Astrocyte (in vitro differentiated cells and primary cell): ENCODE results near the gene GABBR1.

ENCODE experiments used
- CTCF ChIP-seq: IDR thresholded peaks from 2 replicates; pipeline ENCODE4 v1.5.1; 2011; ENCODE audit warnings: low read depth, mild to moderate bottlenecking, inconsistent platforms, low read length, moderate library complexity; ENCODE audit not compliant: insufficient read depth
- EZH2 ChIP-seq: IDR thresholded peaks from 2 replicates; pipeline ENCODE4 v1.6.1; 2012; ENCODE audit warnings: mild to moderate bottlenecking, low read length, inconsistent platforms; ENCODE audit not compliant: insufficient read depth

GRCh38 chr6:29603930-29604329, 29.1 kb downstream of the GABBR1 start:
- TF ChIP-seq CTCF (no peak), EZH2 (no peak)
